ENCODE results near the gene TMEM238L.

The TMEM238L gene

DNA sequence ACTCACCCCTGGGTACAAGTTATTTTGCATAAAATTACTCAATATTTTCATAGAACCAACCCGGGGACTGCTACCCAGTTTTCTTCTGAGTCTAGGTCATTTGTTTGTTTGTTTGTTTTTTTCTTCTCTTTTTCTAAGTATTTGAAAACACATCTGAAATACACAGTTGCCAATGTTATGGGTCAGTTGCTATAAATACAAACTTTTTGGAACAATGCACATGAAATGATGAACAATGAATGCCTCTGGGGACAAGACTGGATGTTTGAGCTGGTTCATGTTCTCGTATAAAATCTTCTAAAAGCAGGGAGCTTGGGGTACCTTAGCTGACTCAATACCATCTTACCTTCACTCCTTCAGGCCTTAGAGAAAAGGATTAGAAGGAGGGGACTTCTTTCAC lies 30.5 kb downstream of the TMEM238L start:
- DNase-seq (ENCODE audit: low read depth) = no peak

DNA sequence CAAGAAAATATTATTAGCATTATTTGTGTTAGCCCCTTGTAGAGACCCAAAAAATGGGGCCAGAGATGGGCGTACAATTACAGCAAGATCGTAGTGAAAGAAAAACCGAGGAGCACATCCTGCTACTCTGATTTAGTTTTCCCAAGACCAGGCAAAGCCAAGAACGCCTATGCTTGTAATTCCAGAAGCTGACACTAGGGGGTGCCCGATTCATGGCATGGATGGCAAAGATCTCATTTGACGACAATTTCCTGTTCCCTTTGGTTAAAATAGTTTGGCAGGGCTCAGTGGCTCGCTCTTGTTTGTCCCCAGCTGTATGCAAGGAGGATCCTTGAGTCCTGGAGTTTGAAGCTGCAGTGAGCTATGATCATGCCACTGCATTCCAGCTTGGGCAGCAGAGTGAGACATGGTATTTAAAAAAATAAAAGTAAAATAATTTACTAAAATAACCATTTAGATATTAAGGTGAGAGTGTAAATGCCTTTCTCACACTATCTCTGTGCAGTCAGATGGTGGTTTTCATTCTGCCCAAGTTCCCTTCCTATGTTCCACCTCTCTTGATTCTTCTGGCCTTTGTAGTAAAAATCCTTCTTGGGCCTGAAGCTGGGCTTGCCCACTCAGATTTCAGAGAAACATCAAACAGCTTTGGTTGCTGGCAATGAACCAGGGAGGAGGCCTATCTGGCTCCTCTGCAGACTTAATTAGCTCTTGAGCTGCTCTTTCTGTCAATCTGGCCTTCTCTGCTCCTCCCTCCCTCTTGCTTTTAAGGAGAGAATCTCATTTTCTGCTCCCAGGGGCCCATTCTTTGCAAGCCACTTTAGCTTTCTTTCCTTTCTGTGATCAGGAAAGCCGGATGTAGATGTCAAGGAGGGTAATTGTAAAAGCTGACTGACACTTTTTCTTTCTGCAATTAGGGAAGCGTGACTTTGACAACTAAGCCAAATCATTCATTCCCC lies 31.2 kb downstream of the TMEM238L start:
- no peak for DNase-seq (ENCODE audit: low read depth)

DNA sequence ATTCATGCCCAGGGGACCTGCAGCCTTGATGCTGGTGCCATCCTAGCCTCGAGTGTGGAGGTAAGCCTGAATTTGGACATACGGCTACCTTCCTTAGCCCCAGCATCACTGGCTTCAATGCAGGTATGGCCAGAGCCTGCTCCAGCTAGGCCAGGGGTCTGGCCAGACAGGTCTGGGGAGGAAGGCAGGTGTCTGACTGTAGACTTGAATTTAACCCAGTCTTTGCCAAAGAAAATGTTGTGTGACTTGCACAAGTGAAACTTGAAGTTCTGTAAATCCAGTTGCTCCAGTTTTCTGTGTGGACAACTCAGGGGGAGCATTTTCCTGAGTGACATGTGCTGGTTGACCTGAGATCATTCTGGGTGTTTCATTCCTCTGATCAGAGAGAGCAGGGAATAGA lies 32.8 kb downstream of the TMEM238L start:
- DNase-seq (ENCODE audit: low read depth) = no peak

DNA sequence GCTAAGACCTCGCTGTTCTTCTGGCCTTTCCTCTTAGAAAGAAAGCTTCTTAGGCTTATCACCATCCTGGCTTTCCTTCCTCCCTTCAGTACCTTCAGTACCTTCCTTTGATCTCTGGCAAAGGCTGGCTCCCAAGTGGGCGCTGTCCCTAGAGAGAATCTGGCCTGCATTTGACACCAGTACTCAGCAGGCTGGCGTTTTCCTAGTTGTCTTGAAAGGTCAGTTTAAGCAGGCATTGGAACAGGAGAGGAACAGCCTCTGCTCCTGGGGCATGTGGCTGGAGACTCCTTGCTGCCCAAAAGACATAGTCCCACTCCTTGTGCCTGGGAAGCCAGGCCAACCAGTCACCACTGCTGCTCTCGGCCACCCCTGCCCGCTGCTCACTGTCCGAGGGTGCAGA lies 34.1 kb downstream of the TMEM238L start:
- DNase-seq (ENCODE audit: low read depth) = no peak

DNA sequence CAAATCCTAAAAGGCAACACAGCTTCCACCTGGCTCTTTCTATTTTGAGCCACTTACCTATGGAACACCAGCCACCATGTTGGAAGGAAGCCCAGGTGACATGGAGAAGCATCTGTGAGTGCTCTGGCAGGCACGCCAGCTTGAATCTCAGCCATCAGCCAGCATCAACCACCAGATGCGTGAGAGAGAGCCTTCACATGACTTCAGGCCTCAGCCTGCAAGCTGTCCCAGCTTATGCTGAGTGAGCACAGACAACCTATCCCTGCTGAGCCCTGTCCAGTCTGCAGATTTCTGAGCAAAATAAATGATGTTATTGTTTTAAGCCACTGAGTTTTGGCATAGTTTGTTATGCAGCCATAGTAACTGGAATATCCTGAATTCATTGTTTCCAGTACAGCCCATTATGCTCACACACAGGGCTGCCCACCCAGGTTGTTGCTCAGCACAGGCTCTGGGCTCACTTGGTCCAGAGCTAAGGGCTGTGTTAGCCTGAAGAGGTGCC lies 35.1 kb downstream of the TMEM238L start:
- no peak for DNase-seq (ENCODE audit: low read depth)

DNA sequence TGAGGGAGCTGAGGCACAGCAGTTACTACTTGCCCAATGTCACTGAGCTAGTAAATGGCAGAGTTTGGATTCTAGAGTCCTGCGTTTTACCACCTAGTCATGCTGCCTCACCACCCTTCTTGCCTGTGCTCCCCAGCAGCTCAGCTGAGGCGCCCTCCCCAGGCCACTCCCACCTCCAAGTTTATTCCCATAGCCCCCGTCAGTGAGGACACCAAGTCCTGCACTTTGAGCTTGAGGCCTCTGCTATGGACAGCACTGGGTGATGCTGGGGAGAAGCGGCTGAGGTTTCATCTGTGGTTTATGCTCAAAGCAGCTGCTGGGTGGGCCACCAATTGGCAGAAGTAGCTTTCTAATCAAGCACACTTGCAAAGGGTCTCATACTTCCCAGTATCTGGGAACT lies 36.7 kb downstream of the TMEM238L start:
- no peak for DNase-seq (ENCODE audit: low read depth)

DNA sequence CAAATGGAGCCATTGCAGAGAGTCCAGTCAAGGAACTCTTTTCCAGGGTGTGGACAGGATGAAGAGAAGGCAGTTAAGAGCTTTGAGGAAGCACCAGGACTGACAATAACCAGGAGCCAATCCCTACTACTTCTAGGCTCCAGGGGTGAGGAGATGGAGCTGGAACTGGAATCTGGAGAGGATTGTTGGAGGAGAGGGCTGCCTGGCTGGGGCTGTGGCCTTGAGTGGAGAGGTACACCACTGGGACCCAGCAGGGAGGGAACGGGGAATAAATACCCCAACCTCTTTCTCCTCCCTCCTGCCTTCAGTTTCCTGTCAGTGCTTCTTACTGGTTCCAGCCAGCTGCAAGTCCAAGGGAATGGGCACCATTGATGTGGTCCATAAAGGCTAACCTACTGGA lies 41.9 kb downstream of the TMEM238L start:
- DNase-seq (ENCODE audit: low read depth) = no peak

DNA sequence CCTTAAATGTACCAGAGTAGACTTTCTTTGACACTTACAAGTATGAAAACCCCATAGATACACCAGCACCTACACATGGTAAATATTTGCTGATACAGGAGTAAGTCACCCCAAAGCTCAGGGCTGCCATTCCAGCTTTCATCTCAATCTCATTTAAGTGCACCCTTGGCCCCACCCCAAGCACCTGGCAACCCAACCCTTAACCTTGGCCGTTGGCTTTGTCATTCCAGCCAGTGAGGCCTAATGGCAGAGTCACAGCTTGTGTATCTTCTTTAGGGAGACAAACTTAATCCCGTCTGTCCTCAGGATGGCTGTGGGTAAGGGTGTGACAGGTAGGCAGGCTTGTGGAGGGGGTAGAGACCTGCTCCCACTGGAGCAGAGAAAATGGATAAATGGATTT lies 42.6 kb downstream of the TMEM238L start:
- no peak for DNase-seq (ENCODE audit: low read depth)

DNA sequence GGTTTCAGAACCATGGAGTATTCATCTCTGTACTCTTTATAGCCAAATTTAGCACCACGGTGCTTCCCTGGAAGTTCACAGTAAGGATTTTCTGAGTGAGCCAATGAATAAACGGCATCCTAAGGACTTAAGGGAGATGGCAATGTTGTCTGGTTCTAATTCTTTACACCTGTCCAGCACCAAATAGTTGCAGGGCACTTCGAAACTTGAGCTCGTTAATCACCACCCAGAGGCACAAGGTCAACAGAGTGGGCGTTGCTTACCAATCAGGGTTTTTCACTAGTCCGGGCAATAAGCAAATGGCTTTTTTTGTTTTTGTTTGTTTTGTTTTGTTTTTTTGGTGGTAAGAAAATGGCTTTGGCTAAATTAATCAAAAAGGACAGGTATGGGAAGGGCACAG lies 45.8 kb downstream of the TMEM238L start:
- DNase-seq (ENCODE audit: low read depth) = no peak

DNA sequence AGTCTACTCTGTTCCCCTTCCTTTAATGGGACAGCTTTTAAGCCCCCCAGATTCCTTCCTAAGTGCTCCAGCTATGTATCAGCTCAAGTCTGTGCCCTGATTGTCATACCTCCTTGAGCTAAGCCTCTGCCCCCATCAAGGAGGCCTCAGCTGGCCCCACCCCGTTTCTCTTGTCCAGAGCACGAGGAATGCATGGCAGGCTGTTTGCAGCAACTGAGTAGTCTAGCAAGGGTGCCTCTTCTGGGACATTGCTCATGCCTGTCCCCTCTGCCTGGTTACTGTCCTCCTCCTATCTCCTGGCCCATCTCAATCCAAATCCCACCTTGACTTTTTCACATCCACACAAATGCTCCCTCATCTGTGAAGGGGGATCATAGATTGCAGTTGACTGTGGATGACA lies 46.3 kb downstream of the TMEM238L start:
- DNase-seq (ENCODE audit: low read depth) = no peak

DNA sequence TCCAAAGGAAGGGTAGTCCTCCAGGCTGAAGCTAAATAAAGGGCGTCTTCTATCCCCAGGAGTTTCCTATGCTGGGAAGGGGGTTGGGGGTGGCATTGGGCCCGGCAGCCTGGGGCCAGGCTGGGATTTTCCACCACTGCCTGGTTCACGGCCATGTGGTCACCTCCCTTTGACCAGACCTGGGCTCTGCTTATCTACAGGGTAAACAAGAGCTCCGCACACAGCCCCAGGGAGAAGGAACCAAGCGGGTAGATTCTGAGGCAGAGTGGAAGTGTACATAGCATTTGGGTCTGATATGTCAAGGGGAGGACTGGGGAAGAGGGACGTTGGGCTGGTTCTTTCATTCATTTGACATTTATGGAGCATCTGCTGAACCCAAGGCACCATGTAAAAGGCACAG lies 46.8 kb downstream of the TMEM238L start:
- DNase-seq (ENCODE audit: low read depth) = no peak

DNA sequence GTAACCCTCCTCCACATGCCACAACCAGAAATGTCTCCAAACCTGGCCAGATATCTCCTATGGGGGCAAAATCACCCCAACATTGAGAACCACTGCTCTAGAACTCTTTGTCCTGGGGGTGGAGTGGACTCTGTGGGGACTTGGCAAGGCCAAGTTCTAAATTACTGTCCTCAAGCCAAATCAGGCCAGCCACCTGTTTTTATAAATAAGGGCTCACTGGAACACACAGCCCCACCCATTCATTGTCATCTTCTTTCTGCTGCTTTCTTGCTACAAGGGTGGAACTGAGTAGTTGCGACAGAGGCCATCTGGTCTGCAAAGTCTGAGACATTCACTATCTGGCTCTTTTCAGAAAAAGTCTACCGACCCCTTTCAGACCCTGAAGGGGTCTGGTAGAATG lies 47.3 kb downstream of the TMEM238L start:
- no peak for DNase-seq (ENCODE audit: low read depth)

DNA sequence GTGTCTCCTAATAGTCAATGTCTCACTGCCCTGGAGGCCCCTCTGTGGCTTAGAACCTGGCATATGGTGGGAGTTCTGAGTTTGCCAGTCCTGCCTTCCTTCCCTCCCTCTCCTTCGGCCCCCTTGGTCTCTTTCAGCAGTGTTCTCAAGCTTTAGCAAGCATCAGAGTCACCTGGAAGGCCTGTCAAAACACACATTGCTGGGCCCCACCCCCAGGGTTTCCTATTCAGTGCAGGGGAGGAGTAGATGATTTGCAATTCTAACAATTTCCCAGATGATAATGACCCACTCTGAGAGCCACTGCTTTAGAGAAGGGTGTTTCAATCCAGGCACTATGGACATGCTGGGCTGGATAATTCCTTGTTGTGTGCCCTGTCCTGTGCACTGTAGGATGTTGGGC lies 47.7 kb downstream of the TMEM238L start:
- DNase-seq (ENCODE audit: low read depth) = no peak

DNA sequence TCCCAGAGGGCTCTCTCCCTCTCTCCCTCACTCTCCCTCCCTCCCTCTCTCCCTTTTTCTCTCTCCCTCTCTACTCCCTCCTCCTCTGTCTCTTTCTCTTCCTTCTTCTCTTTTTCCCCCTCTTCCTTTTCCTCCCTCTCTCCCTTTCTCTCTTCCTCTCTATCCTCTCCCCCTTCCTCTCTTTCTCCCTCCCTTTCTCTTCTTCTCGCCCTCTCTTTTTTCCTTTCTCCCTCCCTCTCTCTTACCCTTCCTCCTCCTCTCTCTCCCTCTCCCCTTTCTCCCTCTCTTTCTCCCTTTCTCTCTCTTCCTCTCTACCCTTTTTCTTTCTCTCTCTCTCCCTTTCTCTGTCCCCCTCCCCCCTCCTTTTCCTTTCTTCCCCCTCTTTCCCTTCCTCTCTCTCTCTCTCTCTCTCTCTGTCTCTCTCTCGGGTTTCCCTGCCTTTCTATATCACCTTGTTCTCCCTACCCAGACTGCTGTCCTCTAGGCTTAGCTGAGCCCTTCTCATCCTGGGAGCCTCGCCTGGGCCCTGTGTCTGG lies 48.2 kb downstream of the TMEM238L start:
- no peak for DNase-seq (ENCODE audit: low read depth)

DNA sequence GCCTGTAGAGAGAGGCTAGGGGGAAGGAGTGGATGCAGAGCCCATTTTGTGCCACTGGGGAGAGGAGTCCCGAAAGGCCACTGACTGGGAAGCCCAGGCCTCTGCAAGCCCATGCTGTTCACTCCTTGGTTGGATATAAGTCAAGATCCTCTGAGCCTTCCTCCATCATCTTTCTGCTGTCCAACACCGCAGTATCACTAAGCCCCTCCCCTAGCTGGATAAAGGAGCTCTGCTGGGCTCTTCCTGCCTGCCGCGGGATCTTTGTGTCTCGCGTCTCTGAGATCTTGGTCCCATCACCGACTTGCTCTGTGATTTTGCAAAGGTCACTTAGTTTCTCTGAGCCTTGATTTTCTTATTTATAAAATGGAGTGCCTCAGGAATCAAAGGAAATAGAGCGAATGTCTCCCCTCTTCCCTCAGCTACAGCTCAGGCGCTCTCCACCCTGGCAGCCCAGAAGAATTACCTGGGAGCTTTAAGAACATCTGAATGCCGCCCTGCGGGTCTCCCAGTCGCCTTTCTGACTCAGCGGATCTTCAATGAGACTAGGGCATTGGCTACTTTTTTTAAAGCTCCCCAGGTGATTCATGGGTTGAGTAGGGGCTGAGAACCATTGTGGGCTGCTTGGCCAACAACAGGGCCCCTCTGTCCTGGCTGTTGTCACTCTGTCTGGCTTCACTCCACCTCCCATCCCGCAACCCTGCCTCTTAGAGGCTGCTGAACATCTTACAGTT lies 48.9 kb downstream of the TMEM238L start:
- no peak for DNase-seq (ENCODE audit: low read depth)

DNA sequence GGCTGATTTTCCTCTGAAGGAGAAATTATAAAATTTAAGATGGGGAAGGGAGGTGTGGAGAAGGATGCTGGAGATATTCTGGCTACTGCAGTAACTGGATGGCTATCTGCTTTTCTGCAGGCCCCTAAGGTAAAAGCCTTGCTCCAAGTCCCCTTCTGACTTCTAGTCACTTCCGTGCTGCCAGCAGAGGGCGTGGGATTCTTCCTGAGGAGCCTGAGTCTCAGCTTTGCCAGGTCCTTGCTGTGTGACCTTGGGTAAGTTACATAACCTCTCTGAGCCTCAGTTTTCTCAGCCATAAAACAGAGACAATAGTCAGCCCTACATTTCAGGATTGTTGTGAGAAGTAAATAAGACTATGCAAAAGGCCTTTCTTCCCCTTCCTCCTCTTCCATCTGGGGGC lies 49.8 kb downstream of the TMEM238L start:
- DNase-seq (ENCODE audit: low read depth) = no peak

DNA sequence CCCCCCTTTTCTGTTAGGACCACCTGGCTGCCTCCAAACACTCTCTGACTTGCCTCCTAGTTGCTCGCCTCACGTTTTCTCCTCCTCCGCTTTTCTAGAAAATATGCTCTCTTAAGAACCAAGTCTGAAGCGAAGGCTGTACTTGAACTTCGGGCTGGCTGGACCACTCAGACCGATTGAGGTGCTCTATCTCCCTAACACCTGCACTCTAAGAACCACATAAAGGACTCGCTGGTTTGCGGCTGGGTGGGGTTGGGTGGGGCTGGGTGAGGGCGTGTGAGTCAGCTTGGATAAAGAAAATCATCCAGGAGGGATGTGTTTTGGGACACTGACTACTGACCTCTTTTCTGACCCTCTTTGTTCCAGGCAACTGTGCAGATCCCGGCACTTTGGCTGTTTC lies 51.2 kb downstream of the TMEM238L start:
- no peak for DNase-seq (ENCODE audit: low read depth)

DNA sequence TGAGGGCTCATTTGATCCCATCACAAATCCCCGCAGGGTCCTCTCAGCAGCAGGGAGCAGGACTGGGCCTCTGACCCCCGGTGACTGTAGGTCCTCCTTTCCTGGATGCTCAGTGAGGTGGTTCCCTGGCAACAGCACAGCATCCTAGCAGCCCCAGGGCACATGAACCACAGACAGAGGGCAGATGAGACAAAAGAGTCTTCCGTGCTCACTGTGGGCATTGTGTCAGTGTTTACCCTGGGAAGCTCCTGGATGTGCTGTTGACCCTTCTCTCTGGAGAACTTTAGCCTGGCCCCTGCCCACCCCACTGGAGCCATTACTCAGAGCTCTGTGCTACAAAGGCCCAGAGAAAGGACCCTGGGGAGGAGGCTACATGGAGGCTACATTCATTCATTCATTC lies 52.3 kb downstream of the TMEM238L start:
- no peak for DNase-seq (ENCODE audit: low read depth)

DNA sequence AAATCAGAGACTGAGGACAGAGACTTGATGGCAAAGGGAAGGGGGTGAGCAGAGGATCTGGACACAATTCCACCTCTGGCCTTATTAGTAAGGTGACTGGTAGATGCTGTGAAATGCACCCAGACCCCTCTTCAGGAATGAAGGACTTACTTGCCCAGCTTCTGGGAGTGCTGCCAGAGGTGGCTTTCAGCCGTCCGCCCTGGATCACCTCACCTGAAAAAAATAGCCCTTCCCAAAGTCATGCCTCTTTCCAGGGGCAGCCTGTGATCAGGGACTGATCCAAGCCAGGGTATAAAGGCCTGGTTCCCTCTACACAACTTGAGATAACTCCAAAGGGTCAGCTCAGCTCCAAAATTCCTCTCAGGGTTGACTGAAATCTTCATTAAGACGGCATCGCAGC lies 53.7 kb downstream of the TMEM238L start:
- no peak for DNase-seq (ENCODE audit: low read depth)

DNA sequence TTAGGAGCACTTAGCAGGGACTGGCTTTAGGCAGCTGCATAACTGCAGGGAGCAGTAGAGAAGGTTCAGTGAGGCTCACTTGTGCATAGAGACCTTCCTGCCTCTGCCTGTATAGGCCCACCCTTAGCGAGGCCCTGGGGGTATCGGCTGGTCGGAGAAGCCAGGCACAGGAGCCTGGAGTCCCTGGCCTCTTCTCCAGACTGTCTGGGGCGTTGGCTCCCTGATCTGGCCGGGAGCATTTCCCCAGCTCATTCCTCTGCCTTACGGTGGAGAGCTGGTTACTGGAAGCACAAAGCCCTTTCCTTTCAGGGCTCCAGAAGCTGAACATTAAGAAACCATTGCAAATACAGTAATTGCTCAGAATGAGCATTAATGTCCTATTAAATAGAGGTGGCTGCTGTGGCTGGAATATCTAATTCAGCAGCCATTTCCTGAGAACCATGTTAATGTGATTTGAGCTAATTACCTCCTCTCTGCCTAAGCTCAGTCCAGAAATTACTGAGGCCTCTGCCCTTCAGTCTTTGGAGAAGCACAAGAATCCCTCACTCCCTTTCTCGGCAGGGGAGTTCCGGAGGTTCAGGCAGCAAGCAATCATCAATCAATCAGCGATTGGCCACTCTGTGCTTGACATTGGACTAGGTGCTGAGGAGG lies 55.2 kb downstream of the TMEM238L start:
- no peak for DNase-seq (ENCODE audit: low read depth)

DNA sequence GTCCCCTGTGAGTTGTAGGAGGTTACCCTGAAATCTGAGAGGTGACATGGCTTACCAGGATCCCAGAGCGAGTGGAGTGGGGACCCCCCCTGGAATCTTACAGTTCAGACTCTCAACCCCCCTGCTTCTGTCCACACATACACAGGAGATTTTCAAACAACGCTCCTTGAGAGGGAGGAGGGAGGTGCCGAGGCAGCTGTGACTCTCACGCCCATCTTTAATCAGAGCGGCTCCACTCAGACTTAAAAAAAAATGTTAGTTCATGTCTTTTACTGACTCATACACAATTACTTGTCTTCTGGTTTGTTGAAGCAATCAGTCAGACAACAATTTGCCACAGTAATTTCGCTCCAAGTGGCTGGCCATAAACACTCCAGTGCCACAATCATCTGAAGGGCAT lies 58.7 kb downstream of the TMEM238L start:
- DNase-seq (ENCODE audit: low read depth) = no peak

All from stimulated activated CD8-positive, alpha-beta memory T cell treated with anti-CD3 and anti-CD28 coated beads, Interleukin-15, amount 100 ng/mL, for 1 hour (primary cell).